Endothelial cell of umbilical vein (primary cell): ENCODE results near the gene DCTD. TPM values are rescaled to one million over a fixed set of nuclear protein-coding genes. Genes with fewer than 3 reads are reported as not detected.

Experiments
- BruUV-seq: library from RNA; stranded (reverse); fragments of 400-500 nt; replicated peaks from 2 replicates; lab custom pipeline; 2021; lab: Mats Ljungman, UMichigan
- CTCF ChIA-PET: fragments of 300-600, 350-600 bp; sonication (Branson Sonifier 250); formaldehyde crosslinking; loops from one replicate; lab custom pipeline; 2021; ENCODE audit warnings: antibody characterized with exemption, inconsistent platforms; lab: Charles Lee
- POLR2A ChIA-PET: fragments of 300-600, 350-600 bp; sonication (Branson Sonifier 250); formaldehyde crosslinking; loops from one replicate; lab custom pipeline; 2021; ENCODE audit warnings: antibody characterized with exemption, inconsistent platforms; lab: Charles Lee
- DNase-seq: peaks from one replicate; pipeline ENCODE4 v3.0.0-alpha.2; 2011; ENCODE audit warnings: low read depth, low spot score
- FAIRE-seq: peaks from 2 replicates; lab custom pipeline; 2011; peaks lifted over from hg19 to GRCh38; lab: Jason Lieb, UNC
- H2AFZ ChIP-seq: 2 replicates; pipeline ENCODE4 v1.6.0; 2012; ENCODE audit warnings: low read depth, low read length, control low read depth, inconsistent platforms
- H3K27ac ChIP-seq: 2 replicates; pipeline ENCODE4 v1.5.1; 2011; ENCODE audit warnings: low read depth, mild to moderate bottlenecking, control low read depth, low read length, moderate library complexity; ENCODE audit not compliant: insufficient read depth
- H3K27me3 ChIP-seq, 2 experiments: 2 replicates each; pipeline versions ENCODE4 v1.6.0 to v1.6.1; 2011; ENCODE audit warnings: low read length in 2 of 2, mixed read lengths in 1 of 2; ENCODE audit not compliant: control insufficient read depth in 2 of 2, insufficient read depth in 2 of 2
- H3K36me3 ChIP-seq, 2 experiments: 2 replicates in 1 of 2; 3 replicates in 1 of 2; pipeline ENCODE4 v1.5.1; 2011; ENCODE audit warnings: low read length in 2 of 2, mild to moderate bottlenecking in 1 of 2, moderate library complexity in 1 of 2; ENCODE audit not compliant: control insufficient read depth in 2 of 2, insufficient read depth in 2 of 2; ENCODE audit errors: extremely low read depth in 1 of 2
- H3K4me1 ChIP-seq: 3 replicates; pipeline ENCODE4 v1.5.1; 2011; ENCODE audit warnings: mild to moderate bottlenecking, low read length; ENCODE audit not compliant: control insufficient read depth, insufficient read depth; ENCODE audit errors: extremely low read depth
- H3K4me2 ChIP-seq: 2 replicates; pipeline ENCODE4 v1.6.1; 2011; ENCODE audit warnings: low read length, control low read depth, mixed read lengths; ENCODE audit not compliant: insufficient read depth
- H3K4me3 ChIP-seq, 3 experiments: fragments of 200-600 bp in 1 of 3; sonication (generic), shearing (Covaris generic) in 1 of 3; replicated peaks in 1 of 3; 2 replicates each; pipeline ENCODE4 v1.5.1; 2011 to 2016; ENCODE audit warnings: control low read depth in 3 of 3, low read length in 3 of 3, mild to moderate bottlenecking in 2 of 3, inconsistent platforms in 1 of 3, low read depth in 1 of 3, moderate library complexity in 1 of 3; ENCODE audit not compliant: insufficient read depth in 1 of 3
- H3K79me2 ChIP-seq: 2 replicates; pipeline ENCODE4 v1.6.0; 2012; ENCODE audit warnings: low read length, inconsistent platforms; ENCODE audit not compliant: control insufficient read depth, insufficient read depth
- H3K9ac ChIP-seq: replicated peaks from 2 replicates; pipeline ENCODE3; 2011; ENCODE audit warnings: low read length, control low read depth; ENCODE audit not compliant: insufficient read depth; ENCODE audit errors: extremely low read depth
- H3K9me1 ChIP-seq: replicated peaks from 3 replicates; pipeline ENCODE4 v1.6.0; 2011; ENCODE audit warnings: mild to moderate bottlenecking, low read length; ENCODE audit not compliant: control insufficient read depth, insufficient read depth; ENCODE audit errors: extremely low read depth
- H3K9me3 ChIP-seq: replicated peaks from 2 replicates; pipeline ENCODE4 v1.5.1; 2012; ENCODE audit warnings: low read length, inconsistent platforms; ENCODE audit not compliant: control insufficient read depth, insufficient read depth
- H4K20me1 ChIP-seq: replicated peaks from 2 replicates; pipeline ENCODE3; 2011; ENCODE audit warnings: mild to moderate bottlenecking, low read length; ENCODE audit not compliant: control insufficient read depth, insufficient read depth; ENCODE audit errors: extremely low read depth
- CTCF ChIP-seq, 2 donors: IDR thresholded peaks; 1 replicate in 1 of 2; 2 replicates in 1 of 2; pipeline ENCODE4 v1.5.1; 2011; ENCODE audit warnings: low read length in 2 of 2, mild to moderate bottlenecking in 2 of 2, moderate library complexity in 2 of 2, control low read depth in 1 of 2, inconsistent platforms in 1 of 2, low read depth in 1 of 2; ENCODE audit not compliant: insufficient read depth in 1 of 2; ENCODE audit errors: extremely low read depth in 1 of 2
- EZH2 ChIP-seq: IDR thresholded peaks from 2 replicates; pipeline ENCODE4 v1.6.1; 2012; ENCODE audit warnings: borderline replicate concordance, low read depth, mild to moderate bottlenecking, moderate library complexity, low read length, inconsistent platforms; ENCODE audit not compliant: severe bottlenecking
- FOS ChIP-seq: IDR thresholded peaks from 2 replicates; pipeline ENCODE4 v1.6.1; 2011; ENCODE audit warnings: mild to moderate bottlenecking, low read length, moderate library complexity, borderline replicate concordance; ENCODE audit not compliant: insufficient read depth
- GATA2 ChIP-seq: IDR thresholded peaks from 2 replicates; pipeline ENCODE4 v1.7.0; 2011; ENCODE audit warnings: low read depth, mild to moderate bottlenecking, moderate library complexity, mixed read lengths, low read length; ENCODE audit not compliant: insufficient read length, insufficient read depth
- JUN ChIP-seq: IDR thresholded peaks from 2 replicates; pipeline ENCODE4 v1.6.1; 2011; ENCODE audit warnings: borderline replicate concordance, low read depth; ENCODE audit not compliant: insufficient read length, insufficient read depth
- MYC ChIP-seq: IDR thresholded peaks from one replicate; pipeline ENCODE4 v1.6.1; 2011; ENCODE audit warnings: mild to moderate bottlenecking, low read depth, low read length
- POLR2A ChIP-seq: IDR thresholded peaks from 2 replicates; pipeline ENCODE4 v1.6.1; 2012; ENCODE audit warnings: low read depth, mild to moderate bottlenecking, control low read depth, low read length
- POLR2AphosphoS5 ChIP-seq: IDR thresholded peaks from 2 replicates; pipeline ENCODE4 v1.6.1; 2012; ENCODE audit warnings: low read depth, mild to moderate bottlenecking, control low read depth, low read length, moderate library complexity; ENCODE audit not compliant: insufficient read depth
- dilution Hi-C: fragments of 300-500 bp; cut with MboI; formaldehyde crosslinking; loops from one replicate; pipeline ENCODE4 v1.15.0; 2019; ENCODE audit warnings: low sequenced_read_pairs; ENCODE audit not compliant: extremely low pct_ligation_motif_present
- intact Hi-C: fragments of 100-400 bp; cut with micrococcal nuclease; formaldehyde crosslinking; loops from one replicate; pipeline ENCODE4 v1.10.0; 2022
- polyA plus RNA-seq, 4 experiments: library from polyadenylated mRNA; depleted of rRNA in 3 of 4; stranded (reverse) in 3 of 4; unstranded in 1 of 4; fragments of >200 nt; gene quantifications; 2 replicates each; pipeline versions ENCODE4 v1.2.1 to v1.2.3, GENCODE V29; 2011 to 2012; ENCODE audit warnings: missing spikeins in 1 of 4
- total RNA-seq: library from RNA; stranded (reverse); gene quantifications from 2 replicates; pipeline ENCODE4 v1.2.3, GENCODE V29; 2021
- TF ChIP-seq, protein P1 (sequence below): IDR thresholded peaks from 2 replicates; pipeline ENCODE4 v1.6.1; 2011; ENCODE audit not compliant: insufficient read depth, insufficient read length

Gene DCTD
- total and polyA plus RNA-seq, 2 donors (not counting 3 experiments of a cell fraction or from before 2014, with no cell fraction given), result 105 to 111 TPM

DNA sequence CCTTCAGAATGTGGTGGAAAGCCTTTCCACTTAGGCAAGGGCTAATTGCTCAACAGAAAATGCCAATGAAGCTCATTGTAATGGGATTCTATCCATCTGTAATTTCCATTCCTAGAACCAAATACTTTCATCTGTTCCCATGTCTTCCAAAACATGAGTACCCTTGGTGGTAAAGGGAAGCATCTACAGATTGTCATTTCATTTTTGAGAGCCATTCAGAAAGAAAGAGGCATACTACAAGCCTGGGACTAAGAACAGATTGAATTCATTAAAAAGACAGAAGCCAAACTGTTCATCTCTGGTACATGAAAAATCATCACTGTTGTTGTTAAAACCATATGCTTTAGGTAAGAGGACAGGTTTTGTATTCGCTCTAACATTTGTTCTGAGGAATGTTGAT lies 43.6 kb upstream of the DCTD start:
- POLR2A ChIA-PET, result no interaction called here
- H3K27me3 ChIP-seq, result peaks cover 0 to 2% of the 10 kb centered on the region in 2 experiments
- H3K4me1 ChIP-seq, result no peaks in the 10 kb centered on the region
- CTCF ChIA-PET, result interaction anchor here (1.4 kb wide), 1 partner anchor 22 kb away, joined by 4 read pairs; no protein-coding TSS in a partner anchor
- no peak overlapping the region for H3K27ac ChIP-seq
- no peak overlapping the region for H2AFZ ChIP-seq
- H3K9me3 ChIP-seq, result no peaks in the 10 kb centered on the region
- TF ChIP-seq FOS (no peak), GATA2 (no peak), POLR2A (no peak), CTCF (IDR thresholded peaks at IDR 0.05; ENCODE audit: extremely low read depth in 1 of 2, insufficient read depth in 1 of 2, low read depth in 1 of 2, low read length in 2 of 2) (no peak), MYC (no peak), POLR2AphosphoS5 (no peak)
- no peak overlapping the region for H3K9ac ChIP-seq
- FAIRE-seq, result no peak
- intact Hi-C loops, result no loop called here
- BruUV-seq, result no TSS peak
- H3K4me3 ChIP-seq, result no peak overlapping the region
- no peaks in the 10 kb centered on the region for H4K20me1 ChIP-seq
- H3K9me1 ChIP-seq, result no peaks in the 10 kb centered on the region
- H3K4me2 ChIP-seq, result no peak overlapping the region
- no peak for DNase-seq
- dilution Hi-C loops, result no loop called here
- no peaks in the 10 kb centered on the region for H3K36me3 ChIP-seq
- no peaks in the 10 kb centered on the region for H3K79me2 ChIP-seq

DNA sequence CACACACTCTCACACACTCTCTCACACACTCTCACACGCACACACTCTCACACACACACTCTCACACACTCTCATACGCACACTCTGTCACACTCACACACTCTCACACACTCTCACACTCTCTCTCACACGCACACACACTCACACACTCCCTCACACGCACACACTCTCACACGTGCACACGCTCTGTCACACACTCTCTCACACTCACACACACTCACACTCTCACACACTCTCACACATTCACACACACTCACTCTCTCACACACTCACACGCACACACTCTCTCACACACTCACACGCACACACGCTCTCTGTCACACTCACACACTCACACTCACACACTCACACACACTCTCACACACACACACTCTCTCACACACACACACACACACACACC lies 43.0 kb upstream of the DCTD start:
- Histone ChIP-seq H3K27ac (no peak overlapping the region), H3K27me3 (peaks cover 0 to 2% of the 10 kb centered on the region in 2 experiments), H3K36me3 (no peaks in the 10 kb centered on the region), H3K9me1 (no peaks in the 10 kb centered on the region), H3K79me2 (no peaks in the 10 kb centered on the region), H3K4me3 (no peak overlapping the region), H3K9ac (no peak overlapping the region), H3K4me2 (no peak overlapping the region), H2AFZ (no peak overlapping the region), H3K9me3 (no peaks in the 10 kb centered on the region), H3K4me1 (no peaks in the 10 kb centered on the region), H4K20me1 (no peaks in the 10 kb centered on the region)
- dilution Hi-C loops (no loop called here), intact Hi-C loops (no loop called here)
- POLR2A ChIA-PET, result no interaction called here
- no TSS peak for BruUV-seq
- no peak for FAIRE-seq
- CTCF ChIA-PET, result interaction anchor here (1.4 kb wide), 1 partner anchor 22 kb away, joined by 4 read pairs; no protein-coding TSS in a partner anchor
- DNase-seq, result no peak
- no peak for TF ChIP-seq MYC
- no peak for TF ChIP-seq GATA2
- TF ChIP-seq POLR2A, result no peak
- TF ChIP-seq EZH2, result no peak
- no peak for TF ChIP-seq CTCF (IDR thresholded peaks at IDR 0.05; ENCODE audit: extremely low read depth in 1 of 2, insufficient read depth in 1 of 2, low read depth in 1 of 2, low read length in 2 of 2)
- TF ChIP-seq POLR2AphosphoS5, result no peak
- TF ChIP-seq JUN, result no peak
- TF ChIP-seq, protein P1, sequence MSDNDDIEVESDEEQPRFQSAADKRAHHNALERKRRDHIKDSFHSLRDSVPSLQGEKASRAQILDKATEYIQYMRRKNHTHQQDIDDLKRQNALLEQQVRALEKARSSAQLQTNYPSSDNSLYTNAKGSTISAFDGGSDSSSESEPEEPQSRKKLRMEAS, result no peak
- TF ChIP-seq FOS, result no peak
